H1 (cell line): Measurements from ENCODE around the gene VASH1. TPM values are rescaled to one million over a fixed set of nuclear protein-coding genes. Genes with fewer than 3 reads are reported as not detected.

Source experiments
- ASH2L ChIP-seq: fragments of 200-600, 300-600 bp; sonication (generic); IDR thresholded peaks from one replicate; pipeline ENCODE4 v1.7.1; 2017; ENCODE audit warnings: low read length
- ATF2 ChIP-seq: IDR thresholded peaks from 2 replicates; pipeline ENCODE4 v1.6.1; 2012; ENCODE audit warnings: low read length, inconsistent platforms
- BCL11A ChIP-seq, 2 experiments: IDR thresholded peaks; one replicate each; pipeline ENCODE4 v1.6.1; 2011; ENCODE audit warnings: low read depth in 2 of 2, low read length in 2 of 2, mild to moderate bottlenecking in 2 of 2
- CBX8 ChIP-seq: fragments of 300-800, 300-1000 bp; sonication (generic); IDR thresholded peaks from 2 replicates; pipeline ENCODE4 v1.7.1; 2016; ENCODE audit warnings: low read depth, low read length, borderline replicate concordance
- CEBPB ChIP-seq: IDR thresholded peaks from 2 replicates; pipeline ENCODE4 v1.6.1; 2012; ENCODE audit warnings: low read depth, low read length
- CHD2 ChIP-seq: IDR thresholded peaks from 2 replicates; pipeline ENCODE4 v1.6.1; 2012; ENCODE audit warnings: low read length, improper control_type of control experiment
- E2F6 ChIP-seq: IDR thresholded peaks from 2 replicates; pipeline ENCODE4 v1.6.1; 2012; ENCODE audit warnings: inconsistent platforms
- HDAC2 ChIP-seq, 2 experiments: fragments of 300-600 bp in 1 of 2; sonication (generic) in 1 of 2; IDR thresholded peaks; 2 replicates each; pipeline ENCODE4 v1.6.1; 2011 to 2012; ENCODE audit warnings: low read depth in 2 of 2, low read length in 2 of 2, mild to moderate bottlenecking in 2 of 2, moderate library complexity in 2 of 2, borderline replicate concordance in 1 of 2, inconsistent platforms in 1 of 2
- HDAC6 ChIP-seq: IDR thresholded peaks from one replicate; pipeline ENCODE4 v1.7.1; 2012; ENCODE audit warnings: low read depth, mild to moderate bottlenecking, inconsistent platforms, low read length, moderate library complexity
- NRF1 ChIP-seq: IDR thresholded peaks from 2 replicates; pipeline ENCODE4 v1.6.1; 2011; ENCODE audit warnings: mild to moderate bottlenecking, low read depth, low read length, improper control_type of control experiment
- RAD21 ChIP-seq, 2 experiments: IDR thresholded peaks in 1 of 2; conservative IDR thresholded peaks in 1 of 2; 2 replicates each; pipeline ENCODE4 v1.6.1; 2011; ENCODE audit warnings: low read depth in 2 of 2, low read length in 2 of 2, improper control_type of control experiment in 1 of 2, inconsistent platforms in 1 of 2, mild to moderate bottlenecking in 1 of 2, moderate library complexity in 1 of 2
- RFX5 ChIP-seq: IDR thresholded peaks from 2 replicates; pipeline ENCODE4 v1.6.1; 2011; ENCODE audit warnings: low read depth, low read length, improper control_type of control experiment, borderline replicate concordance
- RNF2 ChIP-seq: fragments of 200-900, 300-1000 bp; sonication (generic); IDR thresholded peaks from 2 replicates; pipeline ENCODE4 v1.7.1; 2016; ENCODE audit warnings: borderline replicate concordance, low read depth, mild to moderate bottlenecking, antibody characterized with exemption, low read length; ENCODE audit not compliant: poor library complexity, severe bottlenecking; ENCODE audit errors: missing control alignments
- SAP30 ChIP-seq: fragments of 300-600 bp; sonication (generic); IDR thresholded peaks from 2 replicates; pipeline ENCODE4 v1.7.1; 2012; ENCODE audit warnings: low read length, moderate library complexity, mild to moderate bottlenecking, inconsistent platforms; ENCODE audit not compliant: insufficient read depth, insufficient replicate concordance
- SIN3A ChIP-seq, 2 experiments: IDR thresholded peaks in 1 of 2; conservative IDR thresholded peaks in 1 of 2; 2 replicates each; pipeline ENCODE4 v1.6.1; 2011 to 2012; ENCODE audit warnings: low read length in 2 of 2, improper control_type of control experiment in 1 of 2, low read depth in 1 of 2, mild to moderate bottlenecking in 1 of 2
- SIX5 ChIP-seq: IDR thresholded peaks from 2 replicates; pipeline ENCODE4 v1.6.1; 2011; ENCODE audit warnings: mild to moderate bottlenecking, low read depth, low read length
- SP4 ChIP-seq: IDR thresholded peaks from 2 replicates; pipeline ENCODE4 v1.6.1; 2012; ENCODE audit warnings: low read length, inconsistent platforms
- TAF1 ChIP-seq: IDR thresholded peaks from 2 replicates; pipeline ENCODE4 v1.6.1; 2011; ENCODE audit warnings: mild to moderate bottlenecking, low read depth, low read length
- TCF12 ChIP-seq: IDR thresholded peaks from 2 replicates; pipeline ENCODE4 v1.6.1; 2011; ENCODE audit warnings: low read depth, mild to moderate bottlenecking, low read length
- polyA plus RNA-seq, 7 experiments: library from polyadenylated mRNA; depleted of rRNA in 3 of 7; stranded (reverse) in 5 of 7; unstranded in 2 of 7; fragments of >200 nt in 5 of 7; fragments of 200-250 nt in 2 of 7; gene quantifications; 1 replicate in 5 of 7; 2 replicates in 1 of 7; 4 replicates in 1 of 7; pipeline versions ENCODE4 v1.2.1 to v1.2.3, GENCODE V29; 2011 to 2013; ENCODE audit warnings: missing spikeins in 2 of 7, mixed read lengths in 2 of 7
- total RNA-seq: library from RNA; stranded (reverse); fragmentation: NEBNext Ultra II Directional; extraction: Animal tissue kit (Norgen Biotek cat#: 25700); gene quantifications from 2 replicates; pipeline ENCODE4 v1.2.1, GENCODE V29; 2021

Gene VASH1
- total and polyA plus RNA-seq, 2 of the 8 experiments (the other 6 are each of a cell fraction or from before 2014, with no cell fraction given), result 3.1 to 6.4 TPM

- TF ChIP-seq HDAC2 (IDR thresholded peaks at IDR 0.05; ENCODE audit: borderline replicate concordance in 1 of 2, low read depth in 2 of 2, low read length in 2 of 2) (no peak), ATF2 (peak; percentile 48; the same call in 1 of the 2 replicates), CEBPB (no peak), SIX5 (no peak), TAF1 (no peak), RAD21 (IDR thresholded peaks at IDR 0.05 in 1 of 2, conservative IDR thresholded peaks at IDR 0.05 in 1 of 2; ENCODE audit: low read depth in 2 of 2, low read length in 2 of 2) (no peak), CHD2 (no peak), HDAC6 (no peak), E2F6 (no peak), SP4 (no peak), RFX5 (no peak), SIN3A (conservative IDR thresholded peaks at IDR 0.05 in 1 of 2, IDR thresholded peaks at IDR 0.05 in 1 of 2; ENCODE audit: low read depth in 1 of 2, low read length in 2 of 2) (peak; percentile 46 to 74; a peak in 2 of 4 replicates), RNF2 (no peak), TCF12 (no peak), SAP30 (no peak), BCL11A (IDR thresholded peaks at IDR 0.05; ENCODE audit: low read depth in 2 of 2, low read length in 2 of 2) (no peak), ASH2L (peak; percentile 58), CBX8 (no peak), NRF1 (no peak)
Observed at GRCh38 chr14:76767681-76768656, 6.7 kb downstream of the VASH1 start (continued).
